ENCODE measurements around the gene GATB.

DNA sequence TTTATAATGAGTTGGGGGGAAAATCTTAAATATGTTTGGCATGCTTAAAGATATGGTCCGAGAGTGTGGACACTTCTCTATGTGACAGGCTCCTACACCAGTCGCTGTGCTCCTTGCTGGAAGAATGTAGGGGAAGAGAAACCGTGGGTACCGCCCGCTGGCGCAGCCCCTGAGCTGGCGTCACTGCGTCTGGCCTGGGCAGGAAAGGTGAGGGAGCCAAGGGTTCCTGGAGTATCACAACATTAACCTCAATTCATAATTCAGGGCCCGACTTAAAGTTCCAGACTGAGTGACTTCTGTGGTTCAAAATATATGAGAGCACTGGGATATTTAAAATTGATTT is 95.1 kb downstream of the GATB start:
- no peak for TF ChIP-seq EZH2 (IDR thresholded peaks at IDR 0.05; ENCODE audit: borderline replicate concordance, insufficient read depth, low read depth, low read length, poor library complexity, severe bottlenecking)
- TF ChIP-seq, protein P1, sequence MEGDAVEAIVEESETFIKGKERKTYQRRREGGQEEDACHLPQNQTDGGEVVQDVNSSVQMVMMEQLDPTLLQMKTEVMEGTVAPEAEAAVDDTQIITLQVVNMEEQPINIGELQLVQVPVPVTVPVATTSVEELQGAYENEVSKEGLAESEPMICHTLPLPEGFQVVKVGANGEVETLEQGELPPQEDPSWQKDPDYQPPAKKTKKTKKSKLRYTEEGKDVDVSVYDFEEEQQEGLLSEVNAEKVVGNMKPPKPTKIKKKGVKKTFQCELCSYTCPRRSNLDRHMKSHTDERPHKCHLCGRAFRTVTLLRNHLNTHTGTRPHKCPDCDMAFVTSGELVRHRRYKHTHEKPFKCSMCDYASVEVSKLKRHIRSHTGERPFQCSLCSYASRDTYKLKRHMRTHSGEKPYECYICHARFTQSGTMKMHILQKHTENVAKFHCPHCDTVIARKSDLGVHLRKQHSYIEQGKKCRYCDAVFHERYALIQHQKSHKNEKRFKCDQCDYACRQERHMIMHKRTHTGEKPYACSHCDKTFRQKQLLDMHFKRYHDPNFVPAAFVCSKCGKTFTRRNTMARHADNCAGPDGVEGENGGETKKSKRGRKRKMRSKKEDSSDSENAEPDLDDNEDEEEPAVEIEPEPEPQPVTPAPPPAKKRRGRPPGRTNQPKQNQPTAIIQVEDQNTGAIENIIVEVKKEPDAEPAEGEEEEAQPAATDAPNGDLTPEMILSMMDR (IDR thresholded peaks at IDR 0.05): no peak
